Hematopoietic multipotent progenitor cell treated with erythropoietin and hydrocortisone succinate and interleukin-3 and kit ligand, for 4 days (in vitro differentiated cells): ENCODE measurements around the gene SFT2D1.

Source experiments
- DNase-seq: peaks from one replicate; pipeline ENCODE4 v3.0.0-alpha.2; 2015

Gene SFT2D1

DNA sequence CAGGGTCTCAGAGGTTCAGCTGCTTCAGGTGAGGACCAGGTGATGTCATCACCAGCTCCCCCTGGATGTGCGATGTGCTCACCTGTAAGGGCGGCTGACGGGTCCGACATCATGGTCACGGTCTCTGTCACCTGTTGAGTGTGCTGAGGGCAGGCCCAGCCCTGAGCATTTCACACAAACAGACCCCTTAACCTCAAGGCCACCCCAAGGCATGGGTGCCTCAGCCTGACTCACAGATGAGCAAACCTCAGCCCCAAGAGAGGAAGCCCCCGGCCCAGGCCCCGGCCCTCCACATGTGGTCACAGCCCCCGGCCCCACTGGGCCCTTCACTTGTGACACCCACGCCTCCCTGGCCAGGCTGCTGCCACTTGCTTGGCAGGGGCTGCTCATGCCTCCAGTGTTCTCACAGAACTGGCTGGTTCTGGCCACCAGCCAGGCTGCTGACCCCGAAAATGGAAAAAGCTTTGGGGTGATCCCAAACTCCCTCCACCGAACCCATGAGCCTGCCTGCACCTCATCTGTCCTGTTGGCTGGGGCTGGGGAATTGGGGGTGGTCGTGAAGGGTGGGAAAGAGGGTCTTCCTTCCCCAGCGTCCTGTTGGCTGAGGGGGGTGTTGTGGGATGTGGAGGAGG is 67.5 kb downstream of the SFT2D1 start:
- no peak for DNase-seq

DNA sequence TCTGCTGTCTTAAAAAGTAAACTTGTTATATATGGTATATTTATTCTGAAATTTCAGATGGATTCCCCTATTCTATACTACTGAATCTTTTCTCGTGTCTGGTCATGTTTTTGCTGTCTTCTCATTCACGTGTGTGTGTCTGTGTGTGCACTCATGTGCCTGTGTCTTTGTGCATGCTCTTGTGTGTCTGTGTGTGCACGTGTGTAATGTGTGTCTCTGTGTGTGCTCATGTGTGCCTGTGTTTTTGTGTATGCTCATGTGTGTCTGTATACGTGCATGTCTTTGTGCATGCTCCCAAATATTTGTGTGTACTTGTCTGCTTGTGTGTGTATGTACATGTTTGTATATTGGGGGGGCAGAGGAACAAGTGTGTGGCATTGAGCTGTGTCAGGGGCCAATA is 68.2 kb downstream of the SFT2D1 start:
- no peak for DNase-seq

DNA sequence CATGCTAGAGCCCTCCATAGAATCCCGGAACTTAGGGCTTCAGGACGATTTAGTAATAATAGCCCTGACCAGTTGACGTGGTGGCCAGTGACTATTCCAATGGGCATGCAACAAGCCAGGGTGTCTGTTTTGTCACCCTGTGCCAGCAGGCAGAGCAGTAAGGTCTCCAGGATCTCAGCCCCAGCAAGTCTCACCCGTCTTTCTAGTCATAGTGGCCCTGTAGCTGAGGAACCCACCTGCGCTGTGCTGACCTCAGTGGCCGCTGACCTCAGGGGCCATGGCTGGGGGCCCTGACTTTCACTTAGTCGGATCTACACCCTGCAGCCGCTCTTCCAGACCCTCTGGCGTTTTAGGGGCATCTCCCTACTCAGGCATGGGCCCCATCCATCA is 71.0 kb downstream of the SFT2D1 start:
- DNase-seq: no peak

DNA sequence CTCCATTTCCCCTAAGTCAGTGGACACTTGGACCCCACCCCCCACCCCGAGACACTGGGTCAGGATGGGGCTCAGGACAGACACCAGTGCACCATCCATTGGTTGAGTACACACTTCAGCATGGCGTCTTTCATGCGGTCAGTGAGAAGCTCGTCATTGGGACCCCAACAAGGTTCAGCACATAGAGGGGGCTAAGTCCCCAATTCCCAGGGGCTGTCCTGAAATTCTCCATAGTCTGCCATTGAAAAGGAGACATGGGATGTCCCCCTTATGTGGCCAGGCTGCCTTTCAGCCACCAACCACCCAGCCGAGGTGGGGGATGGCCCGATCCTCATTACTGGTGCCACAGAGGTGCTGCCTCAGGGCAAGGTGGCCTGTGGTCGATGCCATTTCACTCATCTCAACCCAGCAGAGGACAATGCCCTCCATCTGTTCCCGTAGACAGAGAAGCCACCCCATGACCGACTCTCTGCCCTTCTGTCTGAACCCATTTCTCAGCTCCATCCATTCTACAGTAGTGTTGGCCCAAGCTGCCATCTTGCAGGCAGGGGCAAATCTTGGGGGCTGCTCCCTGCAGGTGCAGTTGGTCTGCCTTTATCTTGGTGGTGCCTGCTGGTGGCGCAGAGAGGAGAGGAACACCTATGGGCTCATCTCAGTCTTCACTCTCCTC is 71.5 kb downstream of the SFT2D1 start:
- no peak for DNase-seq
